ENCODE results near the gene KCNE2.
A peak's percentile ranks its signal among the peaks of the same experiment; 100 is the strongest.
"Not testable (repeated sequence)": the region's sequence is repeated elsewhere in the genome, so short reads cannot be mapped to it uniquely, and the experiment has no call there.

KCNE2 gene

GRCh38 chr21:34351786-34352241, 12.0 kb upstream of the KCNE2 start:
- peak; percentile 31 to 95 (median 62) for DNase-seq
- intact Hi-C loops (cut with DNase I): loop anchor here (1.0 kb wide), 1 partner anchor 428 kb away; no protein-coding TSS in a partner anchor

GRCh38 chr21:34352556-34352955, 11.2 kb upstream of the KCNE2 start:
- intact Hi-C loops (cut with DNase I): no loop called here
- no peak for DNase-seq

GRCh38 chr21:34353182-34353581, 10.6 kb upstream of the KCNE2 start:
- DNase-seq: no peak
- intact Hi-C loops (cut with DNase I): no loop called here

GRCh38 chr21:34354836-34355235, 9.0 kb upstream of the KCNE2 start:
- intact Hi-C loops (cut with DNase I): no loop called here
- DNase-seq: no peak

GRCh38 chr21:34355570-34355969, 8.2 kb upstream of the KCNE2 start:
- no peak for DNase-seq
- intact Hi-C loops (cut with DNase I): no loop called here

- intact Hi-C loops (cut with DNase I): no loop called here
- no peak for DNase-seq
Measured at GRCh38 chr21:34357889-34358288, 5.9 kb upstream of the KCNE2 start.

GRCh38 chr21:34358866-34359265, 4.9 kb upstream of the KCNE2 start:
- no peak for DNase-seq
- intact Hi-C loops (cut with DNase I): no loop called here

GRCh38 chr21:34360488-34361241, 3.1 kb upstream of the KCNE2 start:
- intact Hi-C loops (cut with DNase I): no loop called here
- peak in 2 of 10 donors; percentile 35 to 63 for DNase-seq

GRCh38 chr21:34362136-34362444, 1.7 kb upstream of the KCNE2 start:
- intact Hi-C loops (cut with DNase I): no loop called here
- no peak for DNase-seq

- DNase-seq: peak in 1 of 10 donors; percentile 5
- intact Hi-C loops (cut with DNase I): no loop called here
Measured at GRCh38 chr21:34362670-34363069, 1.1 kb upstream of the KCNE2 start.

- intact Hi-C loops (cut with DNase I): no loop called here
- peak in 1 of 10 donors; percentile 6 for DNase-seq
Measured at GRCh38 chr21:34364921-34365320, 1.1 kb downstream of the KCNE2 start.

GRCh38 chr21:34365809-34366208, 2.0 kb downstream of the KCNE2 start:
- intact Hi-C loops (cut with DNase I): no loop called here

GRCh38 chr21:34367320-34367935, 3.6 kb downstream of the KCNE2 start:
- intact Hi-C loops (cut with DNase I): no loop called here
- DNase-seq: peak in 1 of 10 donors; percentile 44

More at GRCh38 chr21:34365809-34366208, 2.0 kb downstream of the KCNE2 start:
- peak in 1 of 10 donors; percentile 21 for DNase-seq

- intact Hi-C loops (cut with DNase I): no loop called here
- DNase-seq: no peak
Measured at GRCh38 chr21:34369741-34370140, 5.9 kb downstream of the KCNE2 start.

- DNase-seq: no peak
- intact Hi-C loops (cut with DNase I): no loop called here
Measured at GRCh38 chr21:34372321-34372720, 8.5 kb downstream of the KCNE2 start.

GRCh38 chr21:34374462-34374861, 10.7 kb downstream of the KCNE2 start:
- intact Hi-C loops (cut with DNase I); DNase-seq: not testable (repeated sequence)

- intact Hi-C loops (cut with DNase I); DNase-seq: not testable (repeated sequence)
Measured at GRCh38 chr21:34374940-34375618, 11.3 kb downstream of the KCNE2 start, which contains the start of gene SMIM11. SMIM11 (plus strand) TSS chr21:34375507; CDS start chr21:34379505, 3,998 bp downstream.

GRCh38 chr21:34375619-34375972, 11.8 kb downstream of the KCNE2 start:
- DNase-seq; intact Hi-C loops (cut with DNase I): not testable (repeated sequence)

- intact Hi-C loops (cut with DNase I); DNase-seq: not testable (repeated sequence)
Measured at GRCh38 chr21:34383138-34383537, 19.3 kb downstream of the KCNE2 start.

GRCh38 chr21:34383724-34384415, 20.1 kb downstream of the KCNE2 start:
- DNase-seq; intact Hi-C loops (cut with DNase I): not testable (repeated sequence)

- intact Hi-C loops (cut with DNase I); DNase-seq: not testable (repeated sequence)
Measured at GRCh38 chr21:34400522-34400921, 36.7 kb downstream of the KCNE2 start.
